Duodenal mucosa (tissue), 2 donors: ENCODE results near the gene PIEZO2.
"Not testable (repeated sequence)": the region's sequence is repeated elsewhere in the genome, so short reads cannot be mapped to it uniquely, and the experiment has no call there.

Source experiments
- H3K27ac ChIP-seq: one replicate; pipeline ENCODE4 v1.7.0; 2013; ENCODE audit warnings: low read depth, low read length
- H3K27me3 ChIP-seq, 2 donors: one replicate each; pipeline ENCODE4 v1.7.0; 2013; ENCODE audit warnings: low read length in 2 of 2, control low read depth in 1 of 2; ENCODE audit not compliant: insufficient read depth in 2 of 2, control insufficient read depth in 1 of 2
- H3K36me3 ChIP-seq, 2 donors: one replicate each; pipeline ENCODE4 v1.7.0; 2013; ENCODE audit warnings: low read length in 2 of 2, control low read depth in 1 of 2; ENCODE audit not compliant: insufficient read depth in 2 of 2, control insufficient read depth in 1 of 2
- H3K4me1 ChIP-seq, 2 donors: one replicate each; pipeline ENCODE4 v1.7.0; 2013; ENCODE audit warnings: low read length in 2 of 2, control low read depth in 1 of 2; ENCODE audit not compliant: insufficient read depth in 2 of 2, control insufficient read depth in 1 of 2
- H3K4me3 ChIP-seq, 2 donors: one replicate each; pipeline ENCODE4 v1.7.0; 2013; ENCODE audit warnings: low read length in 2 of 2, low read depth in 1 of 2
- H3K9ac ChIP-seq, 2 donors: one replicate each; pipeline ENCODE4 v1.7.0; 2013; ENCODE audit warnings: low read length in 2 of 2, low read depth in 1 of 2
- H3K9me3 ChIP-seq, 2 donors: one replicate each; pipeline ENCODE4 v1.7.0; 2013; ENCODE audit warnings: low read length in 2 of 2, control low read depth in 1 of 2; ENCODE audit not compliant: control insufficient read depth in 1 of 2

PIEZO2 gene

DNA sequence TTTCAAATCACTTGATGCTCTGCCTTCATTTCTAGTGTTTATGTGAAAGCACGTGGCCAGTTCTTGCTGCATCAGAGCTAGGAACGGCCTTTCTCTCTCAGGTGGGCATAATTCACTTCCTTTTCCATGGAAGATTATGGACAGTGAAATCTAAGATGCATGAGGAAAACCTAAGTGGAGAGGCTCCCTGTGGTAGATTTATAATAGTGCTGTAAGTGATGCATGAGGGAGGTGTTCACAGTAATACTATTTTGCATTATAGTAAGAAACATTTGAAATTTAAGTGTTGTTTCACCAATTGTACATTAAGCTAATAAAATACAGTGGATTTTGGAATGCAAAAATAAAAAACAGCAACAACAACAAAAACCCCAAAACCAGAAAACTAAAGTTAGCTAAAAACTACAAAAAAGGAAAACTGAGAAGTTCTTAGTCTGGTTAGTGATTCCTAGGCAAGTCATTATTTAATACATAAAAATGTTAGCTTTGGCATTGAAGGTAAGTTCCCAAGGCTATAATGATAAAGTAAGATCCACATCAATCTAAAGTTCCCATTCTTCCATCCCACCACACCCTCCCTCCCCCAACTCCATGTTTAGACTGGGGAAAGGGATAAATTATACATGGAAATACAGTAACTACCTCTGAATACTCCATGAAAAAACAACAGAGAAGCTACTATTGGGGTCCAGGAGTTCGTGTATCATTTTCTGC lies 469.7 kb downstream of the PIEZO2 start:
- no peak overlapping the region for H3K9ac ChIP-seq
- H3K4me3 ChIP-seq, result no peak overlapping the region
- H3K9me3 ChIP-seq, result no peaks in the 10 kb centered on the region
- H3K4me1 ChIP-seq, result no peaks in the 10 kb centered on the region
- no peak overlapping the region for H3K27ac ChIP-seq
- H3K27me3 ChIP-seq, result no peaks in the 10 kb centered on the region
- no peaks in the 10 kb centered on the region for H3K36me3 ChIP-seq

- Histone ChIP-seq H3K36me3 (no peaks in the 10 kb centered on the region), H3K9me3 (no peaks in the 10 kb centered on the region), H3K27ac (no peak overlapping the region), H3K4me3 (no peak overlapping the region), H3K27me3 (no peaks in the 10 kb centered on the region), H3K4me1 (no peaks in the 10 kb centered on the region), H3K9ac (no peak overlapping the region)
These were observed 477.9 kb downstream of the PIEZO2 start for GRCh38 chr18:10671441-10671840.

DNA sequence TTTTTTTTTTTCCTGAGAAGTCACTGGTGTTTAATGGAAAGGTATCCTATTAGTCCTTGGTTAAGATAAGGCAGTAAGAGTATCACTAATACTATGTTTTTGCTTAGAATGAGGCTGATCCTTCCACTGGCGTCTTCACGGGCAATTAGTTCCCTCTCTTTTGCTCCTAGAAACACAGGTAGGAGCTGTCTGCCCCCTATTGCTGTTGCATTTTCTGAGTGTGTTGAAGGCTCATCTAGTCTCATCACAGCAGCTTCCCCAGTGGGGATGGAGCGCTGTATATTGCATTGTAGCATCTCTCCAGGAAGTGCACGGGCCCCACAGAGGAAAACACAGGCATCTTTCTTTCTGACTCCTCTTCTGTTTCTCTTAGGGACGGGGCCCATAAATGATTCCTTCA lies 478.5 kb downstream of the PIEZO2 start:
- Histone ChIP-seq H3K36me3 (no peaks in the 10 kb centered on the region), H3K9ac (no peak overlapping the region), H3K9me3 (no peaks in the 10 kb centered on the region), H3K4me3 (no peak overlapping the region), H3K27ac (no peak overlapping the region), H3K27me3 (no peaks in the 10 kb centered on the region), H3K4me1 (no peaks in the 10 kb centered on the region)

DNA sequence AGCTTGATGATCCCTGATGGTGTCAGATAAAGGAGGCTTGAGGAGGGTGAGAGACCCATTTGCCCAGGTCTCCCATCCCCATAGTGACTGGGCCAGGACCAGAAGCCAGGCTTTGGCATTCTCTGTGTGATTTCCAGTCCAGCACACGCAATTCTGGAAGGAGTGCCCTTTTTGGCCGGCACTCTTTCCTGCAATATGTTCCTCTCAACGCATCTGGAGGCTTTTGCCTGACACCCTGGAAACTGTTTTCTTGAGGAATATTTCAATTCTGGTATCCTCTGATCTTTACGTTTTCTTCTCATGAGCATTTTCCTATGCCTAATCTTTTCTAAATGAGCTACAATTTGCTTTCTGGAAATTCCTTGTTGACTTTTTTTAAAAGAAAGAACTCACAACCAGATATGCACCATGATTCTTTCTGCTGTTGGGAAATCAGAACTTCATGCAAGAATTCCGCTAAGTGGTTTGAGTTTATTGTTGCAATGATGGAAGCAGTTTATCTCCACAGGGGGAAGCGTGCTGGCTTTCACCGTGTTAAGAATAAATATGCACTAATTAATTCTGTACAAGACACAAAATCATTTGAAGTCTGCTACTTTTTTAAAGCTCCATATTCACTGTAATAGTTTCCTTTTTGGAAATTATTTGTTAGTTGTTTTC lies 479.8 kb downstream of the PIEZO2 start:
- H3K4me1 ChIP-seq, result no peaks in the 10 kb centered on the region
- H3K9me3 ChIP-seq, result no peaks in the 10 kb centered on the region
- H3K27ac ChIP-seq, result no peak overlapping the region
- H3K27me3 ChIP-seq, result no peaks in the 10 kb centered on the region
- no peak overlapping the region for H3K9ac ChIP-seq
- no peak overlapping the region for H3K4me3 ChIP-seq
- H3K36me3 ChIP-seq, result no peaks in the 10 kb centered on the region

DNA sequence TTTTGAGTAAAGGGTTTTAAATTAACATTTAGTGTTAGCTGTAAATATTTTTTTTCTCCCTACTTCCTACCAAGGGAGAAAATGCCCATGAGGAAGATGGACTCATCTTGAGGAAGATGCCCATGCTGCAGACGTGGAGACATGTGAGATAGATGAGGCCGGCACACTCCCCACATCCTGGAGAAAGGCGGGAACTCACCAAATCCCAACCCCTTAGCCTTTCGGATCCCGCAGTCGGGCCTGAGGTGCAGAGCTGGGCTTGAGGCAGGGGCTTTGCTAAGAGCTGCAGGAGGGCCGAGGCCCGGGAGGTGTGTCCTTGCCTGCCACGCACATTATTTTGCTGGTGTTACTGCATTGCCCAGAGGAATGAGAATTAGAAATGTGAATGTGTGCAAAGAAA lies 485.6 kb downstream of the PIEZO2 start:
- Histone ChIP-seq H3K9ac (no peak overlapping the region), H3K9me3 (no peaks in the 10 kb centered on the region), H3K27me3 (no peaks in the 10 kb centered on the region), H3K27ac (no peak overlapping the region), H3K4me1 (no peaks in the 10 kb centered on the region), H3K4me3 (no peak overlapping the region), H3K36me3 (no peaks in the 10 kb centered on the region)

GRCh38 chr18:10661317-10661716 lies 488.1 kb downstream of the PIEZO2 start:
- H3K9ac ChIP-seq, result no peak overlapping the region
- no peak overlapping the region for H3K4me3 ChIP-seq
- no peak overlapping the region for H3K27ac ChIP-seq
- H3K27me3 ChIP-seq, result no peaks in the 10 kb centered on the region
- no peaks in the 10 kb centered on the region for H3K4me1 ChIP-seq
- H3K36me3 ChIP-seq, result no peaks in the 10 kb centered on the region
- H3K9me3 ChIP-seq, result no peaks in the 10 kb centered on the region

DNA sequence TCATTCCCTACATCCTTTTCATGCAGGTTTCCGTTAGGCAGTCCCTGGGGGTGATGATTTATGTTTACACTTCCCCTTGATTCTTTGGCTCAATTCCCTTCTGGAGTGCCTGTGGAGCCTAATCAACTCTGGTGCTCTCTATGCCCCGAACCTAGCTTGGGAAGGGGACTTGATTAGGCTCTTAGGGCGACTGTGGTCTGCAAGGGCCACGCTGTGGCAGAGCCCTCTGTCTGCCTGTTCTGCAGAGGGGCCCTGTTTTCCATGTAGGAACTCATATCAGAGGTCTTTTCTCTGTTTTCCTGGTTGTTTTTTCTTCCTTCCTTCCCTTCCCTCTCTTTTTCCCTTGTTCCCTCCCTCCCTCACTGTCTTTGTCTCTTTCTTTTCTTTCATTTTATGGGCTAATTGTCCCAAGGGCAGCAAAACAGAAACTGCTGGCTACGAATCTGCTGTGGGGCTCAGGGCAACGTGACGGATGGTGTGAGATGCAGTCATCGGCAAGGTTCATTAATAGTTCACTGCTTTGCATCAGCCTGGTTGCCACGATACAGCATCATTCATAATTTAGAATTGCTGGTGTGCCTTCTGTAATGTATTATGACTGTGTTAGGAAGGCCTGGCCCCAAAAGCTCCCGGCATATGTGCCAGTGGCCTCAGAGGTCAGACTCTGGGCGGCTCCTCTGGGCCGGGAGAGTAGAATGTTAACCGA lies 489.0 kb downstream of the PIEZO2 start:
- H3K9me3 ChIP-seq, result no peaks in the 10 kb centered on the region
- H3K4me3 ChIP-seq, result no peak overlapping the region
- no peak overlapping the region for H3K27ac ChIP-seq
- H3K27me3 ChIP-seq, result no peaks in the 10 kb centered on the region
- no peaks in the 10 kb centered on the region for H3K4me1 ChIP-seq
- H3K9ac ChIP-seq, result no peak overlapping the region
- H3K36me3 ChIP-seq, result no peaks in the 10 kb centered on the region

DNA sequence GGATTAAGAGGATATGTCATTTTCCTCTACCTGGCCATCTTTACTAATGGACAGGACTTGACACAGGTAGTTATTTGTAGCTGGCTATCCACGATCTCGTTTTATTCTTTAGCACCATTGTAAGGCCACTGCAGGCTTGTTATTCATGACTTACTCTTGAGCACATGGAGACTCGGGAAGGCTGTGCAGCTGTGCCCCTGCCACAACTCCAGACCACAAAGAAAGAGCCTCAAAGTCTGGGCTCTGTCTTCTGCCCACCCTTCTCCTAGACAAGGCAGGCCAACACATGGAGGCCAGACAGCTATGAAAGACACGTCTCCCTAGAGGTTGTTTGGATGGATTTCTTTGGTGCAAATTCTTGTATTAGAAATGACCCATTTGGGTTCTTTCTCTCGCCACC lies 489.8 kb downstream of the PIEZO2 start:
- Histone ChIP-seq H3K27ac (no peak overlapping the region), H3K9me3 (no peaks in the 10 kb centered on the region), H3K4me1 (no peaks in the 10 kb centered on the region), H3K27me3 (no peaks in the 10 kb centered on the region), H3K9ac (no peak overlapping the region), H3K36me3 (no peaks in the 10 kb centered on the region), H3K4me3 (no peak overlapping the region)

DNA sequence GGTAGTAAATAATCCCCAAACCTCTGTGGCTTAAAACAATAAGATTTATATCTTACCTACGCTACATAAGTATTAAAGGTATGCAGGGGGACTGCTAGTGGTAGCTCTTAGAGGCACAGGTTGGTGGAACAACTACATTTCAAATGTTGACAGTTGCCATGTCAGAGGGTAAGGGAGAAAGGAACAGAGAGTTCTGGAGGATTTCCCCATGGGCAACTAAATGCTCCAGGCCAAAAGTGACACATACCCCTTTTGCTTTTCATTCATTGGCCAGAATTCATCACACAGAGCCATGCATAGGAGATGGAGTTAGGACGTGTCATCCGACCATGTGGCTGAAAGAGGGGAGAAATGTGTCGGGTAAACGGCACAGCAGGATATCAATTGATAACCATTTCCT lies 490.4 kb downstream of the PIEZO2 start:
- no peaks in the 10 kb centered on the region for H3K4me1 ChIP-seq
- no peak overlapping the region for H3K9ac ChIP-seq
- no peaks in the 10 kb centered on the region for H3K9me3 ChIP-seq
- no peaks in the 10 kb centered on the region for H3K27me3 ChIP-seq
- no peak overlapping the region for H3K4me3 ChIP-seq
- H3K27ac ChIP-seq, result no peak overlapping the region
- H3K36me3 ChIP-seq, result no peaks in the 10 kb centered on the region

- H3K9me3 ChIP-seq, H3K4me1 ChIP-seq, H3K27ac ChIP-seq, H3K9ac ChIP-seq, H3K4me3 ChIP-seq, H3K36me3 ChIP-seq, H3K27me3 ChIP-seq: not testable (repeated sequence)
These were observed 505.4 kb downstream of the PIEZO2 start for GRCh38 chr18:10644003-10644402.
